Liver (tissue), 9 donors: Measurements from ENCODE around the gene NUTM1. TPM values are rescaled to one million over a fixed set of nuclear protein-coding genes. Genes with fewer than 3 reads are reported as not detected.

Experiments
- DNase-seq: peaks from one replicate; pipeline ENCODE4 v3.0.0-alpha.2; 2017; ENCODE audit warnings: low spot score
- H3K27ac ChIP-seq, 2 donors: one replicate each; pipeline ENCODE4 v1.7.0; 2013; ENCODE audit warnings: inconsistent platforms in 2 of 2, low read length in 2 of 2, control low read depth in 1 of 2, low read depth in 1 of 2, mild to moderate bottlenecking in 1 of 2
- H3K27me3 ChIP-seq, 4 donors: one replicate each; pipeline versions ENCODE4 v1.6.1 to v1.7.0; 2013; ENCODE audit warnings: low read length in 3 of 4, inconsistent platforms in 1 of 4, mild to moderate bottlenecking in 1 of 4, moderate library complexity in 1 of 4; ENCODE audit not compliant: control insufficient read depth in 4 of 4, insufficient read depth in 4 of 4
- H3K36me3 ChIP-seq, 4 donors: one replicate each; pipeline versions ENCODE4 v1.6.1 to v1.7.0; 2013; ENCODE audit warnings: low read length in 3 of 4, mild to moderate bottlenecking in 3 of 4, low read depth in 1 of 4, moderate library complexity in 1 of 4; ENCODE audit not compliant: control insufficient read depth in 4 of 4, insufficient read depth in 3 of 4
- H3K4me1 ChIP-seq, 4 donors: one replicate each; pipeline versions ENCODE4 v1.6.1 to v1.7.0; 2013; ENCODE audit warnings: low read length in 3 of 4, mild to moderate bottlenecking in 3 of 4, moderate library complexity in 1 of 4; ENCODE audit not compliant: control insufficient read depth in 4 of 4, insufficient read depth in 4 of 4
- H3K4me3 ChIP-seq, 3 donors: one replicate each; pipeline versions ENCODE4 v1.6.1 to v1.7.0; 2013; ENCODE audit warnings: low read length in 3 of 3, control low read depth in 1 of 3, low read depth in 1 of 3, mild to moderate bottlenecking in 1 of 3
- H3K9ac ChIP-seq, 2 donors: one replicate each; pipeline ENCODE4 v1.7.0; 2013; ENCODE audit warnings: low read length in 2 of 2, mild to moderate bottlenecking in 2 of 2, moderate library complexity in 2 of 2, control low read depth in 1 of 2, low read depth in 1 of 2
- H3K9me3 ChIP-seq, 4 donors: one replicate each; pipeline versions ENCODE4 v1.6.1 to v1.7.0; 2013; ENCODE audit warnings: low read length in 3 of 4; ENCODE audit not compliant: control insufficient read depth in 4 of 4
- EGR1 ChIP-seq, 2 donors: IDR thresholded peaks; 2 replicates each; pipeline ENCODE4 v1.6.1; 2016 to 2018; ENCODE audit warnings: antibody characterized with exemption in 2 of 2, low read depth in 2 of 2
- FOXA1 ChIP-seq: IDR thresholded peaks from 2 replicates; pipeline ENCODE4 v1.6.1; 2016; ENCODE audit warnings: antibody characterized with exemption
- FOXA2 ChIP-seq: IDR thresholded peaks from 2 replicates; pipeline ENCODE4 v1.6.1; 2016; ENCODE audit warnings: antibody characterized with exemption
- GABPA ChIP-seq, 2 donors: IDR thresholded peaks in 1 of 2; conservative IDR thresholded peaks in 1 of 2; 2 replicates each; pipeline ENCODE4 v1.6.1; 2016; ENCODE audit warnings: antibody characterized with exemption in 2 of 2, mild to moderate bottlenecking in 1 of 2, moderate library complexity in 1 of 2
- HNF4A ChIP-seq, 2 donors: conservative IDR thresholded peaks; 2 replicates each; pipeline ENCODE4 v1.6.1; 2016; ENCODE audit warnings: antibody characterized with exemption in 2 of 2, mild to moderate bottlenecking in 2 of 2
- JUND ChIP-seq, 2 donors: IDR thresholded peaks; 2 replicates each; pipeline ENCODE4 v1.6.1; 2016; ENCODE audit warnings: antibody characterized with exemption in 2 of 2
- MAX ChIP-seq: IDR thresholded peaks from 2 replicates; pipeline ENCODE4 v1.6.1; 2016; ENCODE audit warnings: antibody characterized with exemption
- RAD21 ChIP-seq, 2 donors: IDR thresholded peaks; 2 replicates each; pipeline ENCODE4 v1.6.1; 2016; ENCODE audit warnings: antibody characterized with exemption in 2 of 2, mild to moderate bottlenecking in 2 of 2
- RXRA ChIP-seq, 2 donors: IDR thresholded peaks; 2 replicates each; pipeline ENCODE4 v1.6.1; 2017 to 2018; ENCODE audit warnings: antibody characterized with exemption in 2 of 2, mild to moderate bottlenecking in 1 of 2
- SP1 ChIP-seq: IDR thresholded peaks from 2 replicates; pipeline ENCODE4 v1.6.1; 2018; ENCODE audit warnings: antibody characterized with exemption, mild to moderate bottlenecking
- YY1 ChIP-seq: IDR thresholded peaks from 2 replicates; pipeline ENCODE4 v1.6.1; 2016; ENCODE audit warnings: antibody characterized with exemption, mild to moderate bottlenecking
- WGBS: extraction: QIAGEN DNeasy Blood & Tissue Kit; methylation state at CpG from one replicate; pipeline ENCODE4 v1.1.7; 2013; 5-methylcytosine and 5-hydroxymethylcytosine counted together
- polyA plus RNA-seq, 2 donors: library from polyadenylated mRNA; stranded (reverse) in 1 of 2; unstranded in 1 of 2; fragments of 200-250 nt in 1 of 2; fragments of >200 nt in 1 of 2; fragmentation: Nextera tagmentation in 1 of 2; extraction: Ambion mirVana in 1 of 2; gene quantifications; one replicate each; pipeline versions ENCODE4 v1.2.1 to v1.2.3, GENCODE V29; 2013 to 2015
- total RNA-seq, 2 donors: library from RNA; depleted of rRNA; stranded (reverse); fragments of >200 nt; gene quantifications; one replicate each; pipeline ENCODE4 v1.2.3, GENCODE V29; 2014
- TF ChIP-seq, protein P1 (sequence below): IDR thresholded peaks from 2 replicates; pipeline ENCODE4 v1.6.1; 2016; ENCODE audit warnings: antibody characterized with exemption, mild to moderate bottlenecking
- TF ChIP-seq, protein P2 (sequence below): fragments of 150-350 bp; IDR thresholded peaks from 2 replicates; pipeline ENCODE4 v1.5.1; 2017; ENCODE audit warnings: improper control_type of control experiment, low read depth, low read length; ENCODE audit not compliant: missing input control
- donor health status: healthy.
- donor health status: healthy.
- donor health status: healthy.
- donor health status: healthy.
- donor health status: healthy.

Gene NUTM1
- total and polyA plus RNA-seq, 4 donors: not detected

- Histone ChIP-seq H3K27me3 (no peaks in the 10 kb centered on the region), H3K4me1 (peaks cover 0 to 19% (median 12%) of the 10 kb centered on the region in 4 donors), H3K4me3 (peak overlapping the region; percentile 59 to 86 (median 66)), H3K9me3 (no peaks in the 10 kb centered on the region), H3K9ac (no peak overlapping the region), H3K27ac (no peak overlapping the region), H3K36me3 (no peaks in the 10 kb centered on the region)
- DNase-seq: peak; percentile 48
- TF ChIP-seq JUND (IDR thresholded peaks at IDR 0.05): no peak
- TF ChIP-seq EGR1 (IDR thresholded peaks at IDR 0.05; ENCODE audit: low read depth in 2 of 2): no peak
- no peak for TF ChIP-seq SP1
- WGBS: under 1% methylated on average over 37 of the region's 37 CpGs
Measured at GRCh38 chr15:34366271-34367065, 23.4 kb downstream of the NUTM1 start.

DNA sequence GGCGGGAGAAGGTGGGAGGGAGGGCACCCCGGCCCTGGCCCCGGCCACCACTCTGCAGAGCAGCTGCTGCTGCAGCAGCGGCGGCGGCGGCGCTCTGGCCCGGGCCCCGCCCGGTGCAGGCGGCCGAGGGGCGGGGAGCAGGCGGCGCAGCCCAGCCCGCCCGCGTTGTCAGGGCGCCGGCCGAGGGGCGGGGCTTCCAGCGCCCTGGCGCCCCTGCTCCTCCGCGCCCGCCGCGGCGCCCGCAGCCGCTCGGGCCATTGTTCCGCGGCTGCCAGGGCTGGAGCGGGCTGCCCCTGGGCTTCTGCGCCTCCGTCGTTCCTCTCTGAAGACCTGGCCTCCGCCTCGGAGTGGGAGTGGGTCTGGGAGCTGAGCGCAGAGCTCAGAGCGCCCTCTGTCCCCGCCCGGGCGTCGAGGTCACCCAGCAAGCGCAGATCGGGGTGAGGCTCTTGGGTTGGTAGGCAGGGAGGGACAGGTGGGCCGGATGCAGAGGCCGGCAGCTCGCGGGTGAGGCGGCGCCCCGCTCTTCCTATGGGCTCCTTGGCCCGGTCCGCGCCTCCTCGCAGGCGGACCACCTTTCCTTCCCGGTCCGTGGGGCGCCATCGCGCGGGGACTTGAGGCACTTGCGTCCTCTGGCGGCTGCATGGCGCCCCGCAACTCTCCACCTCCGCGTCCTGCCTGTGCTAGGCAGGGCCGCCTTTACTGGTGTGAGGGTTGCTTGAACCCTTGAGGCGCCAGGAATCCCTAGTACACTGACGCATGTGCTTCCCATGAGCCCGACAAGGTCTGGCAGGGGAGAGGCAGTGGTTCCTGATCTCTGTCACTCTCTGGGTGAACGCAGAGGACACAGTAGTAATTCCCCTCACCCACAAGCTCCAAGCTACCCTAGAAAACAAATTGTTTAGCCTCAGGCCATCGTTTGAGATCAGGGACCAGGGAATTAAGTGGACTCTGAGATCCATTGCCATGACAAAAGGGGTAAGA is 24.3 kb downstream of the NUTM1 start, which contains the start of gene LPCAT4:
Gene LPCAT4, minus strand, starts transcription at position 96 of the 981 bp plus-strand sequence. CDS start 96 bp downstream, outside the sequence.
- peak within 1 kb of the TSS; percentile 76 to 86 (median 77) for H3K4me3 ChIP-seq
- no peaks in the 10 kb centered on the region for H3K36me3 ChIP-seq
- H3K9ac ChIP-seq: peak within 1 kb of the TSS; percentile 59 to 83
- H3K27ac ChIP-seq: peak within 1 kb of the TSS; percentile 90 to 97
- DNase-seq: peak; percentile 86
- no peaks in the 10 kb centered on the region for H3K9me3 ChIP-seq
- peaks cover 0 to 19% (median 12%) of the 10 kb centered on the region in 4 donors for H3K4me1 ChIP-seq
- H3K27me3 ChIP-seq: no peaks in the 10 kb centered on the region
- TF ChIP-seq GABPA (IDR thresholded peaks at IDR 0.05 in 1 of 2, conservative IDR thresholded peaks at IDR 0.05 in 1 of 2): peak in 1 of 2 donors; percentile 16
- TF ChIP-seq, protein P1, sequence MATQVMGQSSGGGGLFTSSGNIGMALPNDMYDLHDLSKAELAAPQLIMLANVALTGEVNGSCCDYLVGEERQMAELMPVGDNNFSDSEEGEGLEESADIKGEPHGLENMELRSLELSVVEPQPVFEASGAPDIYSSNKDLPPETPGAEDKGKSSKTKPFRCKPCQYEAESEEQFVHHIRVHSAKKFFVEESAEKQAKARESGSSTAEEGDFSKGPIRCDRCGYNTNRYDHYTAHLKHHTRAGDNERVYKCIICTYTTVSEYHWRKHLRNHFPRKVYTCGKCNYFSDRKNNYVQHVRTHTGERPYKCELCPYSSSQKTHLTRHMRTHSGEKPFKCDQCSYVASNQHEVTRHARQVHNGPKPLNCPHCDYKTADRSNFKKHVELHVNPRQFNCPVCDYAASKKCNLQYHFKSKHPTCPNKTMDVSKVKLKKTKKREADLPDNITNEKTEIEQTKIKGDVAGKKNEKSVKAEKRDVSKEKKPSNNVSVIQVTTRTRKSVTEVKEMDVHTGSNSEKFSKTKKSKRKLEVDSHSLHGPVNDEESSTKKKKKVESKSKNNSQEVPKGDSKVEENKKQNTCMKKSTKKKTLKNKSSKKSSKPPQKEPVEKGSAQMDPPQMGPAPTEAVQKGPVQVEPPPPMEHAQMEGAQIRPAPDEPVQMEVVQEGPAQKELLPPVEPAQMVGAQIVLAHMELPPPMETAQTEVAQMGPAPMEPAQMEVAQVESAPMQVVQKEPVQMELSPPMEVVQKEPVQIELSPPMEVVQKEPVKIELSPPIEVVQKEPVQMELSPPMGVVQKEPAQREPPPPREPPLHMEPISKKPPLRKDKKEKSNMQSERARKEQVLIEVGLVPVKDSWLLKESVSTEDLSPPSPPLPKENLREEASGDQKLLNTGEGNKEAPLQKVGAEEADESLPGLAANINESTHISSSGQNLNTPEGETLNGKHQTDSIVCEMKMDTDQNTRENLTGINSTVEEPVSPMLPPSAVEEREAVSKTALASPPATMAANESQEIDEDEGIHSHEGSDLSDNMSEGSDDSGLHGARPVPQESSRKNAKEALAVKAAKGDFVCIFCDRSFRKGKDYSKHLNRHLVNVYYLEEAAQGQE: no peak
- TF ChIP-seq FOXA2: no peak
- TF ChIP-seq RAD21 (IDR thresholded peaks at IDR 0.05): peak; percentile 76 to 83
- peak; percentile 97 for TF ChIP-seq YY1
- TF ChIP-seq FOXA1: no peak
- TF ChIP-seq, protein P2, sequence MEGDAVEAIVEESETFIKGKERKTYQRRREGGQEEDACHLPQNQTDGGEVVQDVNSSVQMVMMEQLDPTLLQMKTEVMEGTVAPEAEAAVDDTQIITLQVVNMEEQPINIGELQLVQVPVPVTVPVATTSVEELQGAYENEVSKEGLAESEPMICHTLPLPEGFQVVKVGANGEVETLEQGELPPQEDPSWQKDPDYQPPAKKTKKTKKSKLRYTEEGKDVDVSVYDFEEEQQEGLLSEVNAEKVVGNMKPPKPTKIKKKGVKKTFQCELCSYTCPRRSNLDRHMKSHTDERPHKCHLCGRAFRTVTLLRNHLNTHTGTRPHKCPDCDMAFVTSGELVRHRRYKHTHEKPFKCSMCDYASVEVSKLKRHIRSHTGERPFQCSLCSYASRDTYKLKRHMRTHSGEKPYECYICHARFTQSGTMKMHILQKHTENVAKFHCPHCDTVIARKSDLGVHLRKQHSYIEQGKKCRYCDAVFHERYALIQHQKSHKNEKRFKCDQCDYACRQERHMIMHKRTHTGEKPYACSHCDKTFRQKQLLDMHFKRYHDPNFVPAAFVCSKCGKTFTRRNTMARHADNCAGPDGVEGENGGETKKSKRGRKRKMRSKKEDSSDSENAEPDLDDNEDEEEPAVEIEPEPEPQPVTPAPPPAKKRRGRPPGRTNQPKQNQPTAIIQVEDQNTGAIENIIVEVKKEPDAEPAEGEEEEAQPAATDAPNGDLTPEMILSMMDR: peak; percentile 76
- TF ChIP-seq MAX: no peak
- TF ChIP-seq EGR1 (IDR thresholded peaks at IDR 0.05; ENCODE audit: low read depth in 2 of 2): no peak
- TF ChIP-seq HNF4A (conservative IDR thresholded peaks at IDR 0.05): no peak
- peak in 1 of 2 donors; percentile 33 for TF ChIP-seq RXRA (IDR thresholded peaks at IDR 0.05)
- TF ChIP-seq SP1: peak; percentile 29
- WGBS: under 1% methylated on average over 80 of the region's 80 CpGs
